Thyroid gland (tissue), 4 donors: ENCODE results near the gene WWC2. TPM values are rescaled to one million over a fixed set of nuclear protein-coding genes. Genes with fewer than 3 reads are reported as not detected.
"Not testable (repeated sequence)": the region's sequence is repeated elsewhere in the genome, so short reads cannot be mapped to it uniquely, and the experiment has no call there.

Experiments
- DNase-seq, 2 donors: peaks; one replicate each; pipeline ENCODE4 v3.0.0-alpha.2; 2019
- H3K27ac ChIP-seq, 3 donors: fragments of 200-600 bp; sonication (generic); 1 replicate in 2 of 3; 2 replicates in 1 of 3; pipeline ENCODE4 v1.5.1; 2016 to 2019; ENCODE audit warnings: mild to moderate bottlenecking in 1 of 3, moderate library complexity in 1 of 3
- H3K27me3 ChIP-seq: fragments of 200-600 bp; sonication (generic); one replicate; pipeline ENCODE4 v1.5.1; 2019
- H3K36me3 ChIP-seq, 2 donors: fragments of 200-600 bp; sonication (generic); one replicate each; pipeline ENCODE4 v1.5.1; 2016 to 2019
- H3K4me1 ChIP-seq, 2 donors: fragments of 200-600 bp; sonication (generic); one replicate each; pipeline ENCODE4 v1.5.1; 2017 to 2019
- H3K4me3 ChIP-seq, 3 donors: fragments of 200-600 bp; sonication (generic); replicated peaks in 1 of 3; 1 replicate in 2 of 3; 2 replicates in 1 of 3; pipeline ENCODE4 v1.5.1; 2016; ENCODE audit warnings: mild to moderate bottlenecking in 1 of 3
- H3K9me3 ChIP-seq: fragments of 200-600 bp; sonication (generic); one replicate; pipeline ENCODE4 v1.5.1; 2017
- CTCF ChIP-seq, 6 experiments: fragments of 200-600 bp in 3 of 6; fragments of 450-650 bp in 3 of 6; sonication (generic) in 3 of 6; IDR thresholded peaks; one replicate each; pipeline ENCODE4 v1.5.1; 2016 to 2019; ENCODE audit warnings: antibody characterized with exemption in 6 of 6, mild to moderate bottlenecking in 2 of 6, inconsistent platforms in 1 of 6, moderate library complexity in 1 of 6
- POLR2A ChIP-seq, 2 donors: fragments of 450-650 bp; IDR thresholded peaks; one replicate each; pipeline ENCODE4 v1.6.1; 2017; ENCODE audit warnings: antibody characterized with exemption in 2 of 2, mild to moderate bottlenecking in 2 of 2, moderate library complexity in 1 of 2
- WGBS, 2 donors: methylation state at CpG; one replicate each; pipeline ENCODE4 v1.1.5; 2017; 5-methylcytosine and 5-hydroxymethylcytosine counted together
- intact Hi-C: fragments of 100-400 bp; cut with DNase I; formaldehyde crosslinking; loops from one replicate; pipeline ENCODE4 v1.15.1; 2023
- total RNA-seq, 4 donors: library from RNA; depleted of rRNA; stranded (reverse); fragments of >200 nt; gene quantifications; one replicate each; pipeline ENCODE4 v1.2.3, GENCODE V29; 2016

WWC2 gene
- total RNA-seq, 4 donors from 2014 or later, result 44.6 to 87.4 (median 53.5) TPM

GRCh38 chr4:183321516-183321915 is 222.5 kb downstream of the WWC2 start:
- TF ChIP-seq POLR2A (IDR thresholded peaks at IDR 0.05) (no peak), CTCF (IDR thresholded peaks at IDR 0.05) (no peak)
- Histone ChIP-seq H3K36me3 (no peaks in the 10 kb centered on the region), H3K9me3 (no peaks in the 10 kb centered on the region), H3K4me3 (no peak overlapping the region), H3K27me3 (no peaks in the 10 kb centered on the region), H3K4me1 (no peaks in the 10 kb centered on the region), H3K27ac (no peak overlapping the region)
- intact Hi-C loops, result no loop called here
- DNase-seq, result no peak
- 94 to 96% methylated on average over 5 of the region's 5 CpGs for WGBS, 2 donors

- Histone ChIP-seq H3K27ac (no peak within 1 kb of the TSS), H3K4me1 (no peaks in the 10 kb centered on the region), H3K36me3 (no peaks in the 10 kb centered on the region), H3K27me3 (no peaks in the 10 kb centered on the region), H3K4me3 (no peak within 1 kb of the TSS), H3K9me3 (no peaks in the 10 kb centered on the region)
- no peak for DNase-seq
- no peak for TF ChIP-seq CTCF (IDR thresholded peaks at IDR 0.05)
- no peak for TF ChIP-seq POLR2A (IDR thresholded peaks at IDR 0.05)
- intact Hi-C loops, result no loop called here
- 95 to 96% methylated on average over 5 of the region's 5 CpGs for WGBS, 2 donors
Measured at GRCh38 chr4:183322326-183322725, 223.3 kb downstream of the WWC2 start, which contains the start of gene CLDN24. Gene CLDN24 (minus strand): TSS chr4:183322426. CDS start chr4:183322426, 0 bp downstream.

GRCh38 chr4:183323295-183323694 is 224.2 kb downstream of the WWC2 start:
- H3K4me1 ChIP-seq, result no peaks in the 10 kb centered on the region
- H3K27me3 ChIP-seq, result no peaks in the 10 kb centered on the region
- H3K4me3 ChIP-seq, result no peak overlapping the region
- H3K27ac ChIP-seq, result no peak overlapping the region
- no peaks in the 10 kb centered on the region for H3K36me3 ChIP-seq
- 83 to 86% methylated on average over 6 of the region's 6 CpGs for WGBS, 2 donors
- TF ChIP-seq CTCF (IDR thresholded peaks at IDR 0.05) (no peak), POLR2A (IDR thresholded peaks at IDR 0.05) (no peak)
- no peaks in the 10 kb centered on the region for H3K9me3 ChIP-seq
- intact Hi-C loops, result no loop called here
- DNase-seq, result no peak

- intact Hi-C loops, H3K9me3 ChIP-seq, H3K27me3 ChIP-seq, H3K27ac ChIP-seq, H3K4me1 ChIP-seq, H3K4me3 ChIP-seq, H3K36me3 ChIP-seq, DNase-seq: not testable (repeated sequence)
- 94 to 96% methylated on average over 11 of the region's 11 CpGs for WGBS, 2 donors
Measured at GRCh38 chr4:183324056-183324455, 225.0 kb downstream of the WWC2 start.

- DNase-seq, result no peak
- no peaks in the 10 kb centered on the region for H3K27me3 ChIP-seq
- TF ChIP-seq CTCF (IDR thresholded peaks at IDR 0.05), result no peak
- no peak for TF ChIP-seq POLR2A (IDR thresholded peaks at IDR 0.05)
- WGBS, 2 donors, result 88 to 97% methylated on average over 4 to 7 of the region's 7 CpGs
- intact Hi-C loops, result no loop called here
- H3K9me3 ChIP-seq, result no peaks in the 10 kb centered on the region
- no peak overlapping the region for H3K27ac ChIP-seq
- no peak overlapping the region for H3K4me3 ChIP-seq
- H3K4me1 ChIP-seq, result no peaks in the 10 kb centered on the region
- no peaks in the 10 kb centered on the region for H3K36me3 ChIP-seq
Measured at GRCh38 chr4:183324619-183325018, 225.6 kb downstream of the WWC2 start.

- H3K27ac ChIP-seq, DNase-seq, intact Hi-C loops, H3K27me3 ChIP-seq, H3K9me3 ChIP-seq, H3K4me3 ChIP-seq, H3K4me1 ChIP-seq, H3K36me3 ChIP-seq: not testable (repeated sequence)
- WGBS, 2 donors, result 93 to 96% methylated on average over 6 of the region's 6 CpGs
Measured at GRCh38 chr4:183326387-183326786, 227.3 kb downstream of the WWC2 start.
